SK-N-SH treated with all-trans-retinoic acid at 6 μM for 48 hours (cell line): ENCODE measurements around the gene ITGAV.

Experiments
- ATAC-seq: fragments of 200-7000 bp; cut with Tn5 transposase; 3 replicates; pipeline ENCODE4 v1.9.1; 2020; ENCODE audit warnings: mild to moderate bottlenecking, moderate library complexity
- ARNTL ChIP-seq: fragments of 450-650 bp; formaldehyde crosslinking; IDR thresholded peaks from 2 replicates; pipeline ENCODE4 v1.5.0; 2020; ENCODE audit warnings: low read depth, mild to moderate bottlenecking, moderate library complexity, borderline replicate concordance
- BACH2 ChIP-seq: fragments of 250-450 bp; sonication (Bioruptor Pico); IDR thresholded peaks from 2 replicates; pipeline ENCODE4 v1.9.0; 2021; ENCODE audit warnings: mild to moderate bottlenecking, borderline replicate concordance
- CSDC2 ChIP-seq: fragments of 250-450 bp; sonication (Bioruptor Pico); IDR thresholded peaks from 2 replicates; pipeline ENCODE4 v1.5.0; 2020; ENCODE audit warnings: mild to moderate bottlenecking, moderate library complexity
- ESRRG ChIP-seq: fragments of 250-450 bp; sonication (Bioruptor Pico); IDR thresholded peaks from 2 replicates; pipeline ENCODE4 v1.6.1; 2021; ENCODE audit warnings: mild to moderate bottlenecking
- GLIS3 ChIP-seq: fragments of 250-450 bp; sonication (Bioruptor Pico); IDR thresholded peaks from 2 replicates; pipeline ENCODE4 v1.5.0; 2020; ENCODE audit warnings: mild to moderate bottlenecking, moderate library complexity
- ISL1 ChIP-seq: fragments of 250-450 bp; sonication (Bioruptor Pico); IDR thresholded peaks from 2 replicates; pipeline ENCODE4 v2.1.2; 2022; ENCODE audit warnings: mild to moderate bottlenecking, moderate library complexity
- OSR1 ChIP-seq: fragments of 250-450 bp; sonication (Bioruptor Pico); IDR thresholded peaks from 2 replicates; pipeline ENCODE4 v1.8.0; 2022; ENCODE audit warnings: moderate library complexity, mild to moderate bottlenecking, inconsistent platforms
- POU6F1 ChIP-seq: fragments of 250-450 bp; sonication (Bioruptor Pico); IDR thresholded peaks from 2 replicates; pipeline ENCODE4 v1.8.0; 2021; ENCODE audit warnings: low read depth, mild to moderate bottlenecking, moderate library complexity, borderline replicate concordance
- PPARA ChIP-seq: fragments of 250-450 bp; sonication (Bioruptor Pico); IDR thresholded peaks from 2 replicates; pipeline ENCODE4 v1.5.0; 2020; ENCODE audit warnings: mild to moderate bottlenecking, borderline replicate concordance
- RARB ChIP-seq: fragments of 250-450 bp; sonication (Bioruptor Pico); IDR thresholded peaks from 2 replicates; pipeline ENCODE4 v1.8.0; 2021; ENCODE audit warnings: mild to moderate bottlenecking, moderate library complexity
- SNAI2 ChIP-seq: fragments of 250-450 bp; sonication (Bioruptor Pico); IDR thresholded peaks from 2 replicates; pipeline ENCODE4 v1.5.0; 2020; ENCODE audit warnings: mild to moderate bottlenecking, moderate library complexity
- TOX ChIP-seq: fragments of 250-450 bp; sonication (Bioruptor Pico); IDR thresholded peaks from 2 replicates; pipeline ENCODE4 v1.8.0; 2021; ENCODE audit warnings: mild to moderate bottlenecking, moderate library complexity, borderline replicate concordance
- ZC3H10 ChIP-seq: fragments of 250-450 bp; sonication (Bioruptor Pico); IDR thresholded peaks from 2 replicates; pipeline ENCODE4 v1.5.1; 2021; ENCODE audit warnings: mild to moderate bottlenecking, moderate library complexity
- ZFP3 ChIP-seq: fragments of 250-450 bp; sonication (Bioruptor Pico); IDR thresholded peaks from 2 replicates; pipeline ENCODE4 v1.5.0; 2020; ENCODE audit warnings: mild to moderate bottlenecking, moderate library complexity
- ZFP30 ChIP-seq: fragments of 450-650 bp; formaldehyde crosslinking; IDR thresholded peaks from 2 replicates; pipeline ENCODE4 v1.5.0; 2022; ENCODE audit warnings: mild to moderate bottlenecking, moderate library complexity
- ZNF565 ChIP-seq: fragments of 450-650 bp; formaldehyde crosslinking; conservative IDR thresholded peaks from 2 replicates; pipeline ENCODE4 v1.5.0; 2020; ENCODE audit warnings: low read depth, mild to moderate bottlenecking, moderate library complexity
- ZNF70 ChIP-seq: fragments of 450-650 bp; formaldehyde crosslinking; IDR thresholded peaks from 2 replicates; pipeline ENCODE4 v1.5.0; 2020; ENCODE audit warnings: mild to moderate bottlenecking, moderate library complexity
- ZNF8 ChIP-seq: fragments of 450-650 bp; formaldehyde crosslinking; IDR thresholded peaks from 2 replicates; pipeline ENCODE4 v1.5.0; 2020; ENCODE audit warnings: mild to moderate bottlenecking, moderate library complexity
- TF ChIP-seq, protein P1 (sequence below): fragments of 250-450 bp; sonication (Bioruptor Pico); IDR thresholded peaks from 2 replicates; pipeline ENCODE4 v1.5.0; 2020; ENCODE audit warnings: mild to moderate bottlenecking, moderate library complexity
- TF ChIP-seq, protein P2 (sequence below): fragments of 250-450 bp; sonication (Bioruptor Pico); IDR thresholded peaks from 2 replicates; pipeline ENCODE4 v1.5.1; 2021; ENCODE audit warnings: mild to moderate bottlenecking, moderate library complexity
- TF ChIP-seq, protein P3 (sequence below): fragments of 250-450 bp; sonication (Bioruptor Pico); IDR thresholded peaks from 2 replicates; pipeline ENCODE4 v1.5.1; 2020; ENCODE audit warnings: low read depth, mild to moderate bottlenecking, moderate library complexity

The ITGAV gene

DNA sequence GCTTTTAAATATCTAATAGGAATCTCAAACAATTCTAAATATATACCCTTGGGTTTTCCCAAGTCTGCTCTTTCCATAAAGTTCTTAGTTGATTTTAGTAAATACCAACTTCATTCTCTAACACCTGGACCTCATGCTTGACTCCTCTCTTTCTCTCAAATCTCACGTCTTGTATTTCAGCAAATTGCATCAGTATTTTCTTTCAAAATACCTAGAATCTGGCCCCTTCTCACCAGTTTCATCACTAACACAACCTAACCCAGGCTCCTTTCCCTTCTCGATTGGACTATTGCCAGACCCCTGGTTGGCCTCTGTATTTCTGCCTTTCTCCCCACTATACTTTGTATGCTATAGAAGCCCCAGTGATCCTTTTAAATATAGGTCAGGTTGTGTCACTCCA, 81.0 kb downstream of the ITGAV start:
- no peak for TF ChIP-seq ARNTL (CRISPR knock-in tag)
- TF ChIP-seq, protein P1, sequence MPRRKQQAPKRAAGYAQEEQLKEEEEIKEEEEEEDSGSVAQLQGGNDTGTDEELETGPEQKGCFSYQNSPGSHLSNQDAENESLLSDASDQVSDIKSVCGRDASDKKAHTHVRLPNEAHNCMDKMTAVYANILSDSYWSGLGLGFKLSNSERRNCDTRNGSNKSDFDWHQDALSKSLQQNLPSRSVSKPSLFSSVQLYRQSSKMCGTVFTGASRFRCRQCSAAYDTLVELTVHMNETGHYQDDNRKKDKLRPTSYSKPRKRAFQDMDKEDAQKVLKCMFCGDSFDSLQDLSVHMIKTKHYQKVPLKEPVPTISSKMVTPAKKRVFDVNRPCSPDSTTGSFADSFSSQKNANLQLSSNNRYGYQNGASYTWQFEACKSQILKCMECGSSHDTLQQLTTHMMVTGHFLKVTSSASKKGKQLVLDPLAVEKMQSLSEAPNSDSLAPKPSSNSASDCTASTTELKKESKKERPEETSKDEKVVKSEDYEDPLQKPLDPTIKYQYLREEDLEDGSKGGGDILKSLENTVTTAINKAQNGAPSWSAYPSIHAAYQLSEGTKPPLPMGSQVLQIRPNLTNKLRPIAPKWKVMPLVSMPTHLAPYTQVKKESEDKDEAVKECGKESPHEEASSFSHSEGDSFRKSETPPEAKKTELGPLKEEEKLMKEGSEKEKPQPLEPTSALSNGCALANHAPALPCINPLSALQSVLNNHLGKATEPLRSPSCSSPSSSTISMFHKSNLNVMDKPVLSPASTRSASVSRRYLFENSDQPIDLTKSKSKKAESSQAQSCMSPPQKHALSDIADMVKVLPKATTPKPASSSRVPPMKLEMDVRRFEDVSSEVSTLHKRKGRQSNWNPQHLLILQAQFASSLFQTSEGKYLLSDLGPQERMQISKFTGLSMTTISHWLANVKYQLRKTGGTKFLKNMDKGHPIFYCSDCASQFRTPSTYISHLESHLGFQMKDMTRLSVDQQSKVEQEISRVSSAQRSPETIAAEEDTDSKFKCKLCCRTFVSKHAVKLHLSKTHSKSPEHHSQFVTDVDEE (CRISPR knock-in tag) = no peak
- TF ChIP-seq, protein P2, sequence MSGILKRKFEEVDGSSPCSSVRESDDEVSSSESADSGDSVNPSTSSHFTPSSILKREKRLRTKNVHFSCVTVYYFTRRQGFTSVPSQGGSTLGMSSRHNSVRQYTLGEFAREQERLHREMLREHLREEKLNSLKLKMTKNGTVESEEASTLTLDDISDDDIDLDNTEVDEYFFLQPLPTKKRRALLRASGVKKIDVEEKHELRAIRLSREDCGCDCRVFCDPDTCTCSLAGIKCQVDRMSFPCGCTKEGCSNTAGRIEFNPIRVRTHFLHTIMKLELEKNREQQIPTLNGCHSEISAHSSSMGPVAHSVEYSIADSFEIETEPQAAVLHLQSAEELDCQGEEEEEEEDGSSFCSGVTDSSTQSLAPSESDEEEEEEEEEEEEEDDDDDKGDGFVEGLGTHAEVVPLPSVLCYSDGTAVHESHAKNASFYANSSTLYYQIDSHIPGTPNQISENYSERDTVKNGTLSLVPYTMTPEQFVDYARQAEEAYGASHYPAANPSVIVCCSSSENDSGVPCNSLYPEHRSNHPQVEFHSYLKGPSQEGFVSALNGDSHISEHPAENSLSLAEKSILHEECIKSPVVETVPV (CRISPR knock-in tag) = no peak
- no peak for TF ChIP-seq PPARA (CRISPR knock-in tag)
- no peak for TF ChIP-seq CSDC2 (CRISPR knock-in tag)
- no peak for TF ChIP-seq ZFP30
- no peak for TF ChIP-seq OSR1 (CRISPR knock-in tag)
- TF ChIP-seq GLIS3 = no peak
- TF ChIP-seq ZC3H10 (CRISPR knock-in tag) = no peak
- TF ChIP-seq ZNF70 (CRISPR knock-in tag) = no peak
- no peak for ATAC-seq

- peak; percentile 69 for ATAC-seq
- TF ChIP-seq PPARA (CRISPR knock-in tag) = no peak
- TF ChIP-seq OSR1 (CRISPR knock-in tag) = no peak
- TF ChIP-seq ZFP30 = no peak
- no peak for TF ChIP-seq BACH2 (CRISPR knock-in tag)
- TF ChIP-seq ZNF70 (CRISPR knock-in tag) = no peak
- TF ChIP-seq POU6F1 (CRISPR knock-in tag) = no peak
- TF ChIP-seq, protein P3, sequence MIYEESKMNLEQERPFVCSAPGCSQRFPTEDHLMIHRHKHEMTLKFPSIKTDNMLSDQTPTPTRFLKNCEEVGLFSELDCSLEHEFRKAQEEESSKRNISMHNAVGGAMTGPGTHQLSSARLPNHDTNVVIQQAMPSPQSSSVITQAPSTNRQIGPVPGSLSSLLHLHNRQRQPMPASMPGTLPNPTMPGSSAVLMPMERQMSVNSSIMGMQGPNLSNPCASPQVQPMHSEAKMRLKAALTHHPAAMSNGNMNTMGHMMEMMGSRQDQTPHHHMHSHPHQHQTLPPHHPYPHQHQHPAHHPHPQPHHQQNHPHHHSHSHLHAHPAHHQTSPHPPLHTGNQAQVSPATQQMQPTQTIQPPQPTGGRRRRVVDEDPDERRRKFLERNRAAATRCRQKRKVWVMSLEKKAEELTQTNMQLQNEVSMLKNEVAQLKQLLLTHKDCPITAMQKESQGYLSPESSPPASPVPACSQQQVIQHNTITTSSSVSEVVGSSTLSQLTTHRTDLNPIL (CRISPR knock-in tag) = peak; percentile 34; the same call in 1 of the 2 replicates
- no peak for TF ChIP-seq ZC3H10 (CRISPR knock-in tag)
- TF ChIP-seq ISL1 (CRISPR knock-in tag) = peak; percentile 94
- 0 out of 2 replicates have a peak, but pooled peaks have one; percentile 55 for TF ChIP-seq SNAI2 (CRISPR knock-in tag)
- TF ChIP-seq ZNF8 (CRISPR knock-in tag) = no peak
- TF ChIP-seq, protein P2 (CRISPR knock-in tag) = no peak
- no peak for TF ChIP-seq RARB (CRISPR knock-in tag)
- TF ChIP-seq ESRRG (CRISPR knock-in tag) = 0 out of 2 replicates have a peak, but pooled peaks have one; percentile 38
- TF ChIP-seq, all 23 proteins: peak for 4
Observed at GRCh38 chr2:186675380-186675779, 85.5 kb downstream of the ITGAV start.

DNA sequence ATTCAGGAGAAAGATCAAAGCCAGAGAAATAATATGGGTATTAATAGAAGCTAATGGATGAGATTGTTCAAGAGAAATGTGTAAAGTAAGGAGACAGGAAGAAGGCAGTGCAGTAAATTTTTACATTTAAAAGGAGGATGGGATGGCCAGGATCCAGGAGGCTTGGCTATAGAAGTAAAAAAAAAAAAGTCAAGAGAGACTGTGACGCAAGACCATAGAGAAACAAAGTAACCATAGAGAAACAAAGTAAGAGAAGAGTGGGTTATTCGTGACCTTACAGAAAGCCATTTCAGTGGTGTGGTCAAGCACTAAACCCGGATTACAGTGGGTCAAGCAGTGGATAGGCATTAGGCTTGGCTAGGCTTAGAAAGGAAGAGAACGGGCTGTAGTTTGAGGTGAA, 93.5 kb downstream of the ITGAV start:
- no peak for ATAC-seq
- no peak for TF ChIP-seq PPARA (CRISPR knock-in tag)
- TF ChIP-seq ARNTL (CRISPR knock-in tag) = no peak
- no peak for TF ChIP-seq ZFP3
- no peak for TF ChIP-seq GLIS3
- TF ChIP-seq ZNF565 (CRISPR knock-in tag) = no peak
- TF ChIP-seq, protein P3 (CRISPR knock-in tag) = no peak
- TF ChIP-seq TOX (CRISPR knock-in tag) = no peak
- TF ChIP-seq ISL1 (CRISPR knock-in tag) = no peak
- TF ChIP-seq, protein P1 (CRISPR knock-in tag) = no peak
- TF ChIP-seq ESRRG (CRISPR knock-in tag) = no peak
- TF ChIP-seq, protein P2 (CRISPR knock-in tag) = no peak
- TF ChIP-seq RARB (CRISPR knock-in tag) = no peak
- TF ChIP-seq ZNF70 (CRISPR knock-in tag) = no peak
- TF ChIP-seq SNAI2 (CRISPR knock-in tag) = no peak
- no peak for TF ChIP-seq ZFP30
- no peak for TF ChIP-seq BACH2 (CRISPR knock-in tag)
